GM21723 (cell line): Measurements from ENCODE around the gene RALBP1.

Source experiments
- ATAC-seq: cut with Tn5 transposase; IDR thresholded peaks from one replicate; pipeline ENCODE4 v1.9.1; 2021; ENCODE audit warnings: mild to moderate bottlenecking, moderate library complexity; ENCODE audit not compliant: unreplicated experiment

The RALBP1 gene

GRCh38 chr18:9546468-9546867 lies 71.2 kb downstream of the RALBP1 start:
- ATAC-seq: no peak

- no peak for ATAC-seq
Observed at GRCh38 chr18:9547782-9548181, 72.5 kb downstream of the RALBP1 start.

GRCh38 chr18:9549405-9549804 lies 74.1 kb downstream of the RALBP1 start:
- no peak for ATAC-seq

GRCh38 chr18:9550429-9550828 lies 75.1 kb downstream of the RALBP1 start:
- ATAC-seq: no peak

- ATAC-seq: no peak
Observed at GRCh38 chr18:9552191-9552590, 76.9 kb downstream of the RALBP1 start.

GRCh38 chr18:9552616-9553015 lies 77.3 kb downstream of the RALBP1 start:
- no peak for ATAC-seq

GRCh38 chr18:9557250-9557943 lies 82.1 kb downstream of the RALBP1 start:
- no peak for ATAC-seq

- no peak for ATAC-seq
Observed at GRCh38 chr18:9558387-9559064, 83.2 kb downstream of the RALBP1 start.

- ATAC-seq: no peak
Observed at GRCh38 chr18:9559253-9559652, 83.9 kb downstream of the RALBP1 start.

GRCh38 chr18:9561759-9562158 lies 86.4 kb downstream of the RALBP1 start:
- no peak for ATAC-seq

- no peak for ATAC-seq
Observed at GRCh38 chr18:9562584-9562983, 87.3 kb downstream of the RALBP1 start.

GRCh38 chr18:9563331-9563730 lies 88.0 kb downstream of the RALBP1 start:
- ATAC-seq: no peak

- ATAC-seq: no peak
Observed at GRCh38 chr18:9565407-9565806, 90.1 kb downstream of the RALBP1 start.

- ATAC-seq: no peak
Observed at GRCh38 chr18:9568186-9568585, 92.9 kb downstream of the RALBP1 start.

- ATAC-seq: no peak
Observed at GRCh38 chr18:9569178-9569577, 93.9 kb downstream of the RALBP1 start.

- ATAC-seq: no peak
Observed at GRCh38 chr18:9570255-9570654, 94.9 kb downstream of the RALBP1 start.

GRCh38 chr18:9571546-9571945 lies 96.2 kb downstream of the RALBP1 start:
- ATAC-seq: no peak

- no peak for ATAC-seq
Observed at GRCh38 chr18:9574473-9575115, 99.3 kb downstream of the RALBP1 start.

GRCh38 chr18:9575558-9575957 lies 100.2 kb downstream of the RALBP1 start:
- no peak for ATAC-seq

- ATAC-seq: no peak
Observed at GRCh38 chr18:9577361-9577760, 102.0 kb downstream of the RALBP1 start.

- no peak for ATAC-seq
Observed at GRCh38 chr18:9578306-9578705, 103.0 kb downstream of the RALBP1 start.

GRCh38 chr18:9581667-9582066 lies 106.4 kb downstream of the RALBP1 start:
- no peak for ATAC-seq
